Central memory CD8-positive, alpha-beta T cell (primary cell): ENCODE data around the gene KDM6A.
"Not testable (repeated sequence)": the region's sequence is repeated elsewhere in the genome, so short reads cannot be mapped to it uniquely, and the experiment has no call there.

Experiments used
- ATAC-seq: fragments of 150-1000 bp; cut with Tn5 transposase; replicated peaks from 2 replicates; pipeline ENCODE4 v1.10.0; 2022; ENCODE audit warnings: mild to moderate bottlenecking, moderate FRiP score, moderate number of reproducible peaks; ENCODE audit not compliant: poor library complexity, severe bottlenecking; ENCODE audit errors: extremely low read depth
- DNase-seq, 2 donors: peaks; one replicate each; pipeline ENCODE4 v3.0.0; 2021; ENCODE audit warnings: low spot score in 2 of 2
- H3K27ac Mint-ChIP-seq: one replicate; pipeline ENCODE4 v1.8.0; 2022; ENCODE audit warnings: low read depth, mild to moderate bottlenecking, moderate library complexity, mixed read lengths
- H3K27me3 Mint-ChIP-seq: one replicate; pipeline ENCODE4 v1.8.0; 2022; ENCODE audit warnings: mixed read lengths
- H3K36me3 Mint-ChIP-seq: one replicate; pipeline ENCODE4 v1.8.0; 2022; ENCODE audit warnings: mild to moderate bottlenecking, moderate library complexity, mixed read lengths; ENCODE audit not compliant: insufficient read depth
- H3K4me1 Mint-ChIP-seq: one replicate; pipeline ENCODE4 v1.8.0; 2022; ENCODE audit warnings: mixed read lengths
- H3K4me3 Mint-ChIP-seq: one replicate; pipeline ENCODE4 v1.8.0; 2022; ENCODE audit warnings: mild to moderate bottlenecking, moderate library complexity, mixed read lengths
- H3K9me3 Mint-ChIP-seq: one replicate; pipeline ENCODE4 v1.8.0; 2022; ENCODE audit warnings: mixed read lengths

Gene KDM6A

GRCh38 chrX:44896876-44897186, 23.8 kb downstream of the KDM6A start:
- ATAC-seq (no peak), DNase-seq (no peak)
- no peaks in the 10 kb centered on the region for H3K27me3 Mint-ChIP-seq
- H3K4me1 Mint-ChIP-seq = peaks cover 38% of the 10 kb centered on the region
- H3K36me3 Mint-ChIP-seq = peaks cover 6% of the 10 kb centered on the region
- H3K4me3 Mint-ChIP-seq = no peak overlapping the region
- H3K9me3 Mint-ChIP-seq = no peaks in the 10 kb centered on the region
- H3K27ac Mint-ChIP-seq = no peak overlapping the region

- no peak overlapping the region for H3K4me3 Mint-ChIP-seq
- DNase-seq = no peak
These were observed 24.6 kb downstream of the KDM6A start for GRCh38 chrX:44897539-44897938.

GRCh38 chrX:44898411-44899221, 25.6 kb downstream of the KDM6A start:
- Mint-ChIP-seq H3K4me1 (peaks cover 41% of the 10 kb centered on the region), H3K27me3 (no peaks in the 10 kb centered on the region)
- no peak for ATAC-seq

More at GRCh38 chrX:44897539-44897938, 24.6 kb downstream of the KDM6A start:
- no peaks in the 10 kb centered on the region for H3K9me3 Mint-ChIP-seq
- peaks cover 37% of the 10 kb centered on the region for H3K4me1 Mint-ChIP-seq
- H3K27ac Mint-ChIP-seq = no peak overlapping the region
- H3K36me3 Mint-ChIP-seq = peaks cover 6% of the 10 kb centered on the region
- no peak for ATAC-seq
- H3K27me3 Mint-ChIP-seq = no peaks in the 10 kb centered on the region

GRCh38 chrX:44899946-44900345, 27.0 kb downstream of the KDM6A start:
- Mint-ChIP-seq H3K27me3 (no peaks in the 10 kb centered on the region), H3K9me3 (no peaks in the 10 kb centered on the region), H3K4me3 (peak overlapping the region; percentile 55), H3K27ac (peak overlapping the region; percentile 44), H3K4me1 (peaks cover 46% of the 10 kb centered on the region), H3K36me3 (peaks cover 9% of the 10 kb centered on the region)
- no peak for DNase-seq
- no peak for ATAC-seq

More at GRCh38 chrX:44898411-44899221, 25.6 kb downstream of the KDM6A start:
- no peaks in the 10 kb centered on the region for H3K9me3 Mint-ChIP-seq
- DNase-seq = no peak
- H3K36me3 Mint-ChIP-seq = peaks cover 6% of the 10 kb centered on the region
- peak overlapping the region; percentile 16 for H3K27ac Mint-ChIP-seq
- H3K4me3 Mint-ChIP-seq = peak overlapping the region; percentile 55

- Mint-ChIP-seq H3K4me1 (peaks cover 68% of the 10 kb centered on the region), H3K9me3 (no peaks in the 10 kb centered on the region), H3K27ac (peak overlapping the region; percentile 13), H3K36me3 (peaks cover 11% of the 10 kb centered on the region), H3K27me3 (no peaks in the 10 kb centered on the region), H3K4me3 (no peak overlapping the region)
- DNase-seq = no peak
- no peak for ATAC-seq
These were observed 30.1 kb downstream of the KDM6A start for GRCh38 chrX:44903107-44903506.

GRCh38 chrX:44903830-44904530, 31.0 kb downstream of the KDM6A start:
- peak overlapping the region; percentile 13 for H3K27ac Mint-ChIP-seq
- ATAC-seq = no peak
- H3K27me3 Mint-ChIP-seq = no peaks in the 10 kb centered on the region
- peaks cover 67% of the 10 kb centered on the region for H3K4me1 Mint-ChIP-seq
- H3K9me3 Mint-ChIP-seq = no peaks in the 10 kb centered on the region
- H3K36me3 Mint-ChIP-seq = peaks cover 13% of the 10 kb centered on the region
- DNase-seq = no peak
- peak overlapping the region; percentile 36 for H3K4me3 Mint-ChIP-seq

- Mint-ChIP-seq H3K36me3 (peaks cover 11% of the 10 kb centered on the region), H3K4me3 (peak overlapping the region; percentile 36), H3K4me1 (peaks cover 60% of the 10 kb centered on the region), H3K9me3 (no peaks in the 10 kb centered on the region), H3K27me3 (no peaks in the 10 kb centered on the region), H3K27ac (no peak overlapping the region)
- DNase-seq (no peak), ATAC-seq (no peak)
These were observed 31.6 kb downstream of the KDM6A start for GRCh38 chrX:44904542-44905115.

GRCh38 chrX:44906041-44906440, 33.1 kb downstream of the KDM6A start:
- Mint-ChIP-seq H3K27me3 (no peaks in the 10 kb centered on the region), H3K4me1 (peaks cover 54% of the 10 kb centered on the region), H3K9me3 (no peaks in the 10 kb centered on the region), H3K27ac (no peak overlapping the region), H3K36me3 (peaks cover 9% of the 10 kb centered on the region), H3K4me3 (no peak overlapping the region)
- DNase-seq = no peak
- ATAC-seq = no peak

- no peaks in the 10 kb centered on the region for H3K27me3 Mint-ChIP-seq
- no peak overlapping the region for H3K27ac Mint-ChIP-seq
- peaks cover 54% of the 10 kb centered on the region for H3K4me1 Mint-ChIP-seq
- peak overlapping the region; percentile 16 for H3K4me3 Mint-ChIP-seq
- H3K36me3 Mint-ChIP-seq = peaks cover 10% of the 10 kb centered on the region
- no peaks in the 10 kb centered on the region for H3K9me3 Mint-ChIP-seq
- DNase-seq (no peak), ATAC-seq (no peak)
These were observed 33.6 kb downstream of the KDM6A start for GRCh38 chrX:44906542-44906941.

GRCh38 chrX:44908153-44908552, 35.2 kb downstream of the KDM6A start:
- no peak overlapping the region for H3K4me3 Mint-ChIP-seq
- no peak overlapping the region for H3K27ac Mint-ChIP-seq
- DNase-seq = no peak
- H3K27me3 Mint-ChIP-seq = no peaks in the 10 kb centered on the region
- H3K36me3 Mint-ChIP-seq = peaks cover 12% of the 10 kb centered on the region
- H3K9me3 Mint-ChIP-seq = no peaks in the 10 kb centered on the region
- peaks cover 52% of the 10 kb centered on the region for H3K4me1 Mint-ChIP-seq
- no peak for ATAC-seq

- Mint-ChIP-seq H3K4me1 (peaks cover 48% of the 10 kb centered on the region), H3K9me3 (no peaks in the 10 kb centered on the region), H3K27me3 (no peaks in the 10 kb centered on the region), H3K4me3 (no peak overlapping the region), H3K27ac (no peak overlapping the region), H3K36me3 (peaks cover 12% of the 10 kb centered on the region)
- DNase-seq = no peak
- ATAC-seq = no peak
These were observed 35.8 kb downstream of the KDM6A start for GRCh38 chrX:44908827-44909226.

GRCh38 chrX:44910508-44910907, 37.5 kb downstream of the KDM6A start:
- peaks cover 40% of the 10 kb centered on the region for H3K4me1 Mint-ChIP-seq
- H3K27ac Mint-ChIP-seq, H3K9me3 Mint-ChIP-seq, ATAC-seq, DNase-seq, H3K27me3 Mint-ChIP-seq, H3K4me3 Mint-ChIP-seq: not testable (repeated sequence)
- H3K36me3 Mint-ChIP-seq = peaks cover 12% of the 10 kb centered on the region
